Measurements from ENCODE around the gene QSOX1.

- no peak for TF ChIP-seq CTCF (IDR thresholded peaks at IDR 0.05; ENCODE audit: insufficient read depth, low read depth, low read length)
- TF ChIP-seq EZH2 (IDR thresholded peaks at IDR 0.05; ENCODE audit: insufficient read depth, low read length), result no peak
Measured at GRCh38 chr1:180114396-180114945, 40.2 kb upstream of the QSOX1 start.

All from astrocyte (in vitro differentiated cells and primary cell).